Activated CD4-positive, alpha-beta T cell treated with anti-CD3 and anti-CD28 coated beads, Interleukin-2, amount 10 ng/mL, durations not matched to agents 7 days and 5 days (primary cell): ENCODE results near the gene POMP. TPM values are rescaled to one million over a fixed set of nuclear protein-coding genes. Genes with fewer than 3 reads are reported as not detected.

Experiments used
- CTCF ChIA-PET: fragments of 350-600 bp; sonication (Branson Sonifier 250); formaldehyde crosslinking; loops from one replicate; lab custom pipeline; 2021; ENCODE audit warnings: antibody characterized with exemption; lab: Charles Lee
- POLR2A ChIA-PET: fragments of 350-600 bp; sonication (Branson Sonifier 250); formaldehyde crosslinking; loops from one replicate; lab custom pipeline; 2021; ENCODE audit warnings: antibody characterized with exemption; lab: Charles Lee
- DNase-seq: peaks from one replicate; pipeline ENCODE4 v3.0.0-alpha.2; 2020
- H3K27ac Mint-ChIP-seq: one replicate; pipeline ENCODE4 v1.8.0; 2021; ENCODE audit warnings: mild to moderate bottlenecking, moderate library complexity, mixed read lengths
- H3K27me3 Mint-ChIP-seq: one replicate; pipeline ENCODE4 v1.8.0; 2021; ENCODE audit warnings: mixed read lengths
- H3K36me3 Mint-ChIP-seq: one replicate; pipeline ENCODE4 v1.8.0; 2021; ENCODE audit warnings: low read depth, mixed read lengths
- H3K4me1 Mint-ChIP-seq: one replicate; pipeline ENCODE4 v1.8.0; 2021; ENCODE audit warnings: mixed read lengths
- H3K4me3 Mint-ChIP-seq: one replicate; pipeline ENCODE4 v1.8.0; 2021; ENCODE audit warnings: mild to moderate bottlenecking, moderate library complexity, mixed read lengths
- H3K9me3 Mint-ChIP-seq: one replicate; pipeline ENCODE4 v1.8.0; 2021; ENCODE audit warnings: mixed read lengths
- total RNA-seq, 2 experiments: library from RNA; stranded (reverse); gene quantifications; one replicate each; pipeline ENCODE4 v1.2.3, GENCODE V29; 2021

The POMP gene, protein sequence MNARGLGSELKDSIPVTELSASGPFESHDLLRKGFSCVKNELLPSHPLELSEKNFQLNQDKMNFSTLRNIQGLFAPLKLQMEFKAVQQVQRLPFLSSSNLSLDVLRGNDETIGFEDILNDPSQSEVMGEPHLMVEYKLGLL
- total RNA-seq = 10 to 100 TPM; 66.7 to 67.8 TPM

DNA sequence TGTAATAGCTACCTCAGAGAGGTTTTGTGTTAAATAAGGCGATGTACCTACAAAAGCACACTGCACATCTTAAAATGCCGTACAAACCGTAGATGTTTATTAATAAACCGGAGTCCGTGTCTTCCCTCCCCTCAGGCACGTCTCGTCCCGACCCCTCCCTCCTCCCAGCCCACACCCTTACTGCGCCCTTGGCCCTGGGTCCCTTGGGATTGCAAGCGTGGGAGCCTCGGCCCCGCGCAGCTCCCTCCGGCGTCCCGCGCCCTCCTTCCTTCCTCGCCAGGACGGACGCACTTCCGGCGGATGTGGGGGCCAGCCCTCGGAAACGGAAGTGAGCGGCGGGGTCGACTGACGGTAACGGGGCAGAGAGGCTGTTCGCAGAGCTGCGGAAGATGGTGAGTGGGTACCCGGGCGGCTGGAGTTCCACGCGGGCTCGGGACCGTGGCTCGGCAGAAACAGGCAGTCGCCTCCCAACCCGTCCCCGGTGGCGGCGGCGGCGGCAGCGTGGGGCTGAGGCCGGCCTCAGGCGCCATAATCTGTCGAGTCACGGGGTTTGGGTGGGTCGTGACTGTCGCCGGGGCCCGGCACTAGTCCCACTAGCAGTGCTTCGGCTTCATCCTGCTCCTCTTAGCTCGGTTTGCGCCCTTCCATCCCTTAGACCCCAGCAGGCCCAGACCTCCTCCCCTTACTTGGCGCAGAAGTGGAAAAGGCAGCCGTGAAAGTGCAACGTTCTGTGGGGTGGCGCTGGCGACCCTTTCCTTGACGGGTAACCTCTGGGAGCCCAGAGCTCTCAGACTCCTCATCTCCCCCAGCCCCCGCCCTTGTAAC is at the start of gene POMP:
POMP (plus strand) TSS at position 335 of the 825 bp plus-strand sequence; CDS start at position 390, 55 bp downstream.
- DNase-seq = peak; percentile 92
- H3K9me3 Mint-ChIP-seq = no peaks in the 10 kb centered on the region
- ChIA-PET POLR2A (interaction anchor here (0.5 to 0.7 kb wide), 3 partner anchors 12 to 344 kb away, joined by 3 read pairs; no protein-coding TSS in a partner anchor), CTCF (interaction anchor here (0.7 kb wide), 1 partner anchor 49 kb away, joined by 3 read pairs; no protein-coding TSS in a partner anchor)
- no peaks in the 10 kb centered on the region for H3K27me3 Mint-ChIP-seq
- H3K27ac Mint-ChIP-seq = peak within 1 kb of the TSS; percentile 97
- H3K36me3 Mint-ChIP-seq = peaks cover 41% of the 10 kb centered on the region
- peaks cover 63% of the 10 kb centered on the region for H3K4me1 Mint-ChIP-seq
- H3K4me3 Mint-ChIP-seq = peak within 1 kb of the TSS; percentile 92

DNA sequence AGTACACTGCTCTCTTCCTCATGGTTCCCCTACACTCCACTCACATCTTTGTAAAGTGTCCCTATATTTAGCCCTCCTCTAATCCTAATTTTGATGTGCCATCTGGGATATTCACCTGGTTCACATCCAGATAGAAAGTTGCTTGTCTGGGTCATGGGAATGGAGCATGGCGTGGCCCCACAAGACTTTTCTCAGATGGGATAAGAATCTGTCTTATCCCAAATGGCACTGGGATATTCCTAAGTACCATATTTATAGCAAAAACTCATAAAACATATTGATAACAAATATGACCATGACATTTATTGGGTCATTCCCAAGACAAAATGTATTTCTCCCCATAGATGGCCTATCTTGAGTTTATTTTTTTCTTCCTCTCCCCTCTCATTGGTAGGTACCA is 49.5 kb upstream of the POMP start:
- H3K9me3 Mint-ChIP-seq = no peaks in the 10 kb centered on the region
- DNase-seq = no peak
- H3K27me3 Mint-ChIP-seq = peaks cover 5% of the 10 kb centered on the region
- no peak overlapping the region for H3K27ac Mint-ChIP-seq
- no peak overlapping the region for H3K4me3 Mint-ChIP-seq
- POLR2A ChIA-PET = no interaction called here
- peaks cover 19% of the 10 kb centered on the region for H3K4me1 Mint-ChIP-seq
- H3K36me3 Mint-ChIP-seq = no peaks in the 10 kb centered on the region
- CTCF ChIA-PET = interaction anchor here (1.0 kb wide), 1 partner anchor 91 kb away, joined by 3 read pairs; no protein-coding TSS in a partner anchor

DNA sequence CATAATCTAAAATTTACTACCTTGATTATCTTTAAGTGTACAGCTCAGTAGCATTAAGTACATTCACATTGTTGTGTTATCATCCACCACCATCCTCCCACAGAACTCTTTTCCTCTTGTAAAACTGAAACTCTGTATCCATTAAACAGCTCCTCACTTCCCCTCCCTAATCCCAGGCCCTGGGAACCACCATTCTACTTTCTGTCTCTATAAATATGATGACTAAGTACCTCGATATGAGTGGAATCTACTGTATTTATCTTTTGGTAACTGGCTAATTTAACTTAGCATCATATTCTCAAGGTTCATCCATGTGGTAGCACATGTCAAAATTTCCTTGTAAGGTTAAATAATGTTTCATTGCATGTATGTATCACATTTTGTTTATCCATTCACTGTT is 49.0 kb upstream of the POMP start:
- POLR2A ChIA-PET = no interaction called here
- H3K4me3 Mint-ChIP-seq = no peak overlapping the region

DNA sequence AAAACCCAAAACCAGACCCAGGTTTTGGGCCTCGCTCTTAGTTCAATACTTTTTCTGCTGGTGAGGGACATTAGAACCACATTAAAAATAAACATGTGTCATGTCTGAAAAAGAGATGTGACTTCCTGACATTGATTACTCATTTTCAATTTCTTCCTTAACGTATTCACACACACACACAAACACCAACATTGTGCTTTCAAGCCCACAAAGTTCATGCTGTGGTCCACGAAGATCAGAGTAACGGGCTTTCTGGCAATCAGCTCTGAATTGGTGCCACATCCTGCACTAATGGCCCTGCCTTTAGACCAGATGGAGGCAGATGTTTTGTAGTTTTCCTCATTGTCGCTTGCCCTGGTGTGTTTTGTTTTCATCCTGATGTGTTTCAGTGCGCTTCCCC is 47.9 kb upstream of the POMP start:
- H3K27me3 Mint-ChIP-seq = peaks cover 5% of the 10 kb centered on the region
- no peaks in the 10 kb centered on the region for H3K9me3 Mint-ChIP-seq
- POLR2A ChIA-PET = no interaction called here
- CTCF ChIA-PET = interaction anchor here (0.6 to 2.3 kb wide), 3 partner anchors 9 to 312 kb away, joined by 3 to 6 read pairs (median 3); no protein-coding TSS in a partner anchor
- no peaks in the 10 kb centered on the region for H3K36me3 Mint-ChIP-seq
- DNase-seq = no peak
- peaks cover 19% of the 10 kb centered on the region for H3K4me1 Mint-ChIP-seq
- peak overlapping the region; percentile 33 for H3K27ac Mint-ChIP-seq
- H3K4me3 Mint-ChIP-seq = no peak overlapping the region

More for the DNA sequence above, 49.0 kb upstream of the POMP start:
- H3K4me1 Mint-ChIP-seq = peaks cover 19% of the 10 kb centered on the region
- DNase-seq = no peak
- H3K9me3 Mint-ChIP-seq = no peaks in the 10 kb centered on the region
- CTCF ChIA-PET = interaction anchor here (1.0 to 2.3 kb wide), 2 partner anchors 27 to 91 kb away, joined by 3 to 6 read pairs; no protein-coding TSS in a partner anchor
- peaks cover 5% of the 10 kb centered on the region for H3K27me3 Mint-ChIP-seq
- H3K36me3 Mint-ChIP-seq = no peaks in the 10 kb centered on the region
- H3K27ac Mint-ChIP-seq = no peak overlapping the region

DNA sequence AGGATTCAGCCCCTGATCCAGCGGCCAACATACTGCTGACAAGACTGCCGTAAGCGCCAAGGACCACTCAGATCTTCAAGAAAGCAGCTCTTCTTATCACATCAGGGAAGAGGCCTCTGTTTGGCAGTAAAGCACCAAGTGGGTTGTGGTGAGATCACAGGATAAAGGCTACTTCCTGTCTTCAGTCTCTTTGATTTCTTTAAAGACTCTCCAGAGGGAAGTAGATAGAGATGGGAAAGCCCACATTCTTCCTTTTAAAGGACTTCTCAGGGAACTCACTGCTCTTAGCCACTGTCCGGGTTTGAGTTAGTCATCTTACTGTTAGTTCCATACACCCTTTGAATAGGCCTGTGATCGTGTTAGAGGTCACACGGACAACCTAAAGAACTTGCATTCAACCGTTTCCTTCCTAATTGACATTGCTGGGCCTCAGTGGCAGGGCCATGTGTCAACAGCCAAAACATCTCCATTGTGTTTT is 47.2 kb upstream of the POMP start:
- ChIA-PET POLR2A (no interaction called here), CTCF (interaction anchor here (0.6 to 2.3 kb wide), 3 partner anchors 10 to 313 kb away, joined by 3 to 6 read pairs (median 3); no protein-coding TSS in a partner anchor)
- H3K27me3 Mint-ChIP-seq = peaks cover 5% of the 10 kb centered on the region
- no peaks in the 10 kb centered on the region for H3K9me3 Mint-ChIP-seq
- H3K4me3 Mint-ChIP-seq = no peak overlapping the region
- peak overlapping the region; percentile 33 for H3K27ac Mint-ChIP-seq
- peak; percentile 44 for DNase-seq
- peaks cover 19% of the 10 kb centered on the region for H3K4me1 Mint-ChIP-seq
- no peaks in the 10 kb centered on the region for H3K36me3 Mint-ChIP-seq

DNA sequence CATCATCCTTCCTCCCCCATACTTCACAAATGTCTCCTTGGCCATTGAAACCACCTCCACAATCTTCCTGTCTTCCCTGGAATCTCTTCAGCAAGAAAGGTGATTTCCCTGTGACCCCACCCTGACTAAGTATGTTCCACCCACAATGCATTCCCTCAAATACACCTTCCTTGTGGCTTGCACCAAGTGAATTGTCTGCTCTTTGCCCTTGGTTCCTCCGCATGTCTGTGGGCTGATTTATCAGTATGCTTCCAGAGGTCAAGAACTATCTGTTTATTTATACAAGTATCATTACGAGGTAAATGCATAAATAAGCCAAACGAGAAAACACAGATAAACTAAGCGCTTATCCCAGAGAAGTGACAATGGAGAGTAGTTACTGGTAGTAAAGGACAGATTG is 45.4 kb upstream of the POMP start:
- DNase-seq = no peak
- Mint-ChIP-seq H3K27me3 (peaks cover 5% of the 10 kb centered on the region), H3K9me3 (no peaks in the 10 kb centered on the region), H3K4me3 (no peak overlapping the region), H3K4me1 (peaks cover 19% of the 10 kb centered on the region), H3K36me3 (no peaks in the 10 kb centered on the region), H3K27ac (no peak overlapping the region)
- CTCF ChIA-PET = interaction anchor here (0.5 kb wide), 1 partner anchor 936 kb away, joined by 3 read pairs; no protein-coding TSS in a partner anchor
- POLR2A ChIA-PET = no interaction called here

DNA sequence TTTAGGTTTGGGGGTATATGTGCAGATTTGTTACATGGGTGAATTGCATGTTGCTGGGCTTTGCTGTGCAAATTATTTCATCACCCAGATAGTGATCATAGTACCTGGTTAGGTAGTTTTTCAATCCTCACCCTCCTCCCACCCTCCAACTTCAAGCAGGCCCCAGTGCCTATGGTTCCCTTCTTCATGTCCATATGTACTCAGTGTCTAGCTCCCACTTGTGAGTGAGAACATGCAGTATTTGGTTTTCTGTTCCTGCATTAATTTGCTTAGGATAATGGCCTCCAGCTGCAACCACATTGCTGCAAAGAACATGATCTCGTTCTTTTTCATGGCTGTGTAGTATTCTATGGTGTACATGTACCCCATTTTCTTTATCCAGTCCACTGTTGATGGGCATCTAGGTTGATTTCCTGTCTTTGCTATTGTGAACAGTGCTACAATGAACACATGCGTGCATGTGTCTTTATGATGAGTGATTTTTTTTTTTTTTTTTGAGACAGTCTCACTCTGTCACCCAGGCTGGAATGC is 42.9 kb upstream of the POMP start:
- CTCF ChIA-PET = no interaction called here
- POLR2A ChIA-PET = no interaction called here
- no peak overlapping the region for H3K4me3 Mint-ChIP-seq
- DNase-seq = no peak
- H3K27ac Mint-ChIP-seq = no peak overlapping the region
- no peaks in the 10 kb centered on the region for H3K36me3 Mint-ChIP-seq
- peaks cover 13% of the 10 kb centered on the region for H3K4me1 Mint-ChIP-seq
- no peaks in the 10 kb centered on the region for H3K9me3 Mint-ChIP-seq
- H3K27me3 Mint-ChIP-seq = peaks cover 5% of the 10 kb centered on the region

DNA sequence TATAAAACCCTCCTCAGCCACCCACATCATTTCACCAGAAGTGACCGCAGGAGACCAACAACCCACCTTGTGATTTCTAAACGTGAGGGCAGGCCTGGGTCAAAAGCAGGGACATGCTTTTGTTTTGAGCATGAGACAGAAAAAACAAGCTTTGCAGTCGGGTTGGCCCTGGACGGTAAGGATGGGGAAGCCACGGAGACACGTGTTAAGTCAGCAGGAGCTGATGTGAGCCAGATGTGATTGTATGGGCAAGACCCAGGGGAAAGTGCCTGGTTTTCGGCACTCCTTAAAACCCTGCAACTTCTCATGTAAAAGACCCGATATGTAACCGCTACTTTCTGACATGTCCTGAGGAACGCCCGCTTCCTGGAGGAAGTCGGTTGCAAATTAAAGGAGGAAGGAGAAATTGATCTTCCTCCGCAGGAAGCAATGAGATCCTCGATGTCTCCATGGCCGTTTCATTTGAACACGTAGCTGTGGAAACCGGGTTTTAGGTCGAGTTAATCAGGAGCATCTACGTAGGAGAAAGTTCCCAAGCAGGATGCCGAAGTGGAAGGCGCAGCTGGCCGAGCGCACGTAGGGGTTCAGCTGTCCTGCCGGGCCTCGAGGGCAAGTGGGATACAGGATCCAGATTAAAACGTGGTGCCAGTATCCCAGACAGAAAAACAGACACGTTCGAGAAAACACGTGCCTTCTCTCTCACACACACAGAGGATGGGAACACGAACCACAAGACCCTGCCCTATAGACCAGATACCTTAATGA is 40.5 kb upstream of the POMP start:
- no peak for DNase-seq
- Mint-ChIP-seq H3K9me3 (no peaks in the 10 kb centered on the region), H3K4me3 (no peak overlapping the region), H3K27me3 (peaks cover 3% of the 10 kb centered on the region), H3K4me1 (no peaks in the 10 kb centered on the region), H3K27ac (no peak overlapping the region), H3K36me3 (no peaks in the 10 kb centered on the region)
- ChIA-PET CTCF (interaction anchor here (0.7 to 1.3 kb wide), 2 partner anchors 75 to 253 kb away, joined by 3 read pairs; no protein-coding TSS in a partner anchor), POLR2A (no interaction called here)

DNA sequence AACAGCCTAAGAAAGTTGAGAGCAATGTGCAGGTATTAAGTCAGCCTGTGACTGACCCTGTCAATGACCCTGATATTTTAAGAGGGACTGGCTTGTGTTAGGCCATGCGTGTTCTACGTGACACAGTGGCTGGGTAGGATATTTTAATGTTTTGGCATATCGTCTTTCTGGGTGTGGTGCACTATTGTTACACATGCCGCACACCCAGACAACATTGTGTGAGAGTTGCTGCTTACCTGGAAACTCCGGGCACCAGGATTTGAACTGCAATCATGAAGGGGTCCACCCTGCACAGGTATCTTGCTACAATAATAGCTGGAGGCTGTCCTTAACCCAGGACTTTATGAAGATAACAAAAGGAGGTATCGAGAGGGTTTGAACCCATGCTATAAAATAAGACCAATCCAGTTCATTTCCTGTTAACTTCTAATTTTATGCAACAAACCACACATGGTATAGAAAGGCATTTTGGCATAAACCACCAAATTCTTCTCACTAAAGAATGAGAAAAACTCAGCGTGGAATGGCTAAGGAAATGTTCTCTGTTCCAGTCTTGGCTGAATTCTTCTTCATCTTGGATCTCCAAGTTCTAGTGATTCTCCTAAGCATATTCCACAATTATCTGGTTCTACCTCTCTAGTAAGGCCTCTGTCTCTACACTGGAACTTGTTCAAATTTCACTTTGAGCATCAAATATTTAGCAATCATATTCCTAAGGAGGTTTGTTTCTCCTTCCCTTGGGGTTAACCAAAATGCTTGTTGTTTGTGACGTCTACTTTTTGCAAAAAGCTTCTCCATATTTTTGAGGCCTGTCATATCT is 38.7 kb upstream of the POMP start:
- Mint-ChIP-seq H3K27ac (no peak overlapping the region), H3K27me3 (no peaks in the 10 kb centered on the region), H3K36me3 (no peaks in the 10 kb centered on the region), H3K4me3 (no peak overlapping the region), H3K4me1 (peaks cover 6% of the 10 kb centered on the region), H3K9me3 (no peaks in the 10 kb centered on the region)
- CTCF ChIA-PET = interaction anchor here (1.0 kb wide), 1 partner anchor 18 kb away, joined by 3 read pairs; no protein-coding TSS in a partner anchor
- POLR2A ChIA-PET = no interaction called here
- DNase-seq = no peak

DNA sequence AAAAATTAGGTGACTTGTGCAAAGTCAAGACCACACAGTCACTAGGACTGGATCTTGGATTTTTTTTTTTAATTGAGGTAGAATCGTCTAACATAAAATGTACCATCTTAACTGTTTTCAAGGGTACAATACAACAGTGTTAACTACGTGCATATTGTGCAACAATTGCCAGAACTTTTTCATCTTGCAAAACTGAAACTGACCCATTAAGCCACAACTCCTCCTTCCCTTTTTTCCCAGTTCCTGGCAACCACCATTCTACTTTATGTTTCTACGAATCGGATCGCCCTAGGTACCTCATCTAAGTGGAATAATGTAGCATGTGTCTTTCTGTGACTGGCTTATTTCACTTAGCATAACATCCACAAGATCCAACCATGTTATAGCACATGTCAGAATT is 37.5 kb upstream of the POMP start:
- Mint-ChIP-seq H3K9me3 (no peaks in the 10 kb centered on the region), H3K27me3 (no peaks in the 10 kb centered on the region), H3K4me1 (peaks cover 6% of the 10 kb centered on the region), H3K27ac (no peak overlapping the region), H3K36me3 (no peaks in the 10 kb centered on the region), H3K4me3 (no peak overlapping the region)
- DNase-seq = no peak
- ChIA-PET CTCF (interaction anchor here (0.6 kb wide), 1 partner anchor 30 kb away, joined by 3 read pairs; no protein-coding TSS in a partner anchor), POLR2A (no interaction called here)

DNA sequence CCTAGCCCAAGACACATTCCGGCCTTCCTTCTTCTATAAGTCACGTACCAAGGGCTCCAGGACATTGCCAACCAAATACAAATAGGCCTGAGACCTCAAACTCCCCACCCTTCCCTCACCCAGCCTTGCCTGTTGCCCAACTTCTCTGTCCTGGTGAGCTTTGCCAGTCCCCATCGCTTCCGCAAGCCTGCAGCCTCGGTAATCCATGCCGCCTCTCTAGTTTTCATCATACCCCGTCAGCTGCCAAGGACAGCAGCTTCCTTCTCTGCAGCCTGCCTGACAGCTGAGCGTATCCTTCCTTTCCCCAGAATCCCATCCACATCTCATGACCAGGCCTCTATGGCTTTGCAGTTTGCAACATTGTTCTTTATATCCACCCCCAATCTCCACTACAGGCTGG is 36.6 kb upstream of the POMP start:
- POLR2A ChIA-PET = no interaction called here
- Mint-ChIP-seq H3K9me3 (no peaks in the 10 kb centered on the region), H3K27me3 (no peaks in the 10 kb centered on the region)

More for the DNA sequence above, 36.6 kb upstream of the POMP start:
- no peaks in the 10 kb centered on the region for H3K36me3 Mint-ChIP-seq
- no peak overlapping the region for H3K4me3 Mint-ChIP-seq
- CTCF ChIA-PET = interaction anchor here (0.7 kb wide), 1 partner anchor 18 kb away, joined by 3 read pairs; no protein-coding TSS in a partner anchor
- no peak for DNase-seq
- peaks cover 6% of the 10 kb centered on the region for H3K4me1 Mint-ChIP-seq
- H3K27ac Mint-ChIP-seq = no peak overlapping the region
